Right ventricle myocardium inferior (tissue), 1 donor: Measurements from ENCODE around the gene HSD3B7. TPM values are rescaled to one million over a fixed set of nuclear protein-coding genes. Genes with fewer than 3 reads are reported as not detected.
"Not testable (repeated sequence)": the region's sequence is repeated elsewhere in the genome, so short reads cannot be mapped to it uniquely, and the experiment has no call there.

ENCODE experiments used
- ATAC-seq: fragments of 200-7000 bp; cut with Tn5 transposase; one replicate; pipeline ENCODE4 v1.9.1; 2020; ENCODE audit warnings: mild to moderate bottlenecking, moderate library complexity
- DNase-seq: peaks from one replicate; pipeline ENCODE4 v3.0.0; 2021; ENCODE audit errors: missing footprints
- intact Hi-C: fragments of 100-400 bp; cut with DNase I; formaldehyde crosslinking; loops from one replicate; pipeline ENCODE4 v1.11.0; 2022
- total RNA-seq: library from RNA; stranded (reverse); fragmentation: NEBNext Ultra II Directional; extraction: Animal tissue kit (Norgen Biotek cat#: 25700); gene quantifications from one replicate; pipeline ENCODE4 v1.2.1, GENCODE V29; 2021
- donor health status: DM: no; HTN: yes; CAD: no; lungs with severe emphysema.

The HSD3B7 gene
- total RNA-seq, 1 donor from 2014 or later = 7.0 TPM

GRCh38 chr16:31007684-31008083 lies 22.7 kb downstream of the HSD3B7 start:
- ATAC-seq (no peak), DNase-seq (no peak)
- intact Hi-C loops = no loop called here

- intact Hi-C loops = no loop called here
- DNase-seq (no peak), ATAC-seq (no peak)
These were observed 23.1 kb downstream of the HSD3B7 start for GRCh38 chr16:31008149-31008548.

GRCh38 chr16:31008551-31008950 lies 23.5 kb downstream of the HSD3B7 start:
- no peak for DNase-seq
- no peak for ATAC-seq
- intact Hi-C loops = no loop called here

GRCh38 chr16:31009120-31009519 lies 24.1 kb downstream of the HSD3B7 start:
- no peak for ATAC-seq
- intact Hi-C loops = no loop called here
- DNase-seq = no peak

GRCh38 chr16:31009894-31010584 lies 25.0 kb downstream of the HSD3B7 start:
- no peak for DNase-seq
- intact Hi-C loops = no loop called here
- no peak for ATAC-seq

- no peak for DNase-seq
- ATAC-seq = no peak
- intact Hi-C loops = no loop called here
These were observed 25.7 kb downstream of the HSD3B7 start, which contains the start of gene STX1B for GRCh38 chr16:31010585-31011325. STX1B (minus strand) TSS chr16:31010638; CDS start chr16:31010396, 242 bp downstream.

GRCh38 chr16:31011815-31012214 lies 26.8 kb downstream of the HSD3B7 start:
- DNase-seq, intact Hi-C loops, ATAC-seq: not testable (repeated sequence)

- intact Hi-C loops, ATAC-seq, DNase-seq: not testable (repeated sequence)
These were observed 28.3 kb downstream of the HSD3B7 start for GRCh38 chr16:31013292-31013691.

GRCh38 chr16:31016018-31016417 lies 31.0 kb downstream of the HSD3B7 start:
- DNase-seq (no peak), ATAC-seq (no peak)
- intact Hi-C loops = no loop called here

- intact Hi-C loops, DNase-seq, ATAC-seq: not testable (repeated sequence)
These were observed 32.7 kb downstream of the HSD3B7 start for GRCh38 chr16:31017756-31018155.

GRCh38 chr16:31020536-31020935 lies 35.5 kb downstream of the HSD3B7 start:
- no peak for ATAC-seq
- intact Hi-C loops = no loop called here
- DNase-seq = no peak

- ATAC-seq = no peak
- DNase-seq = no peak
- intact Hi-C loops = no loop called here
These were observed 37.7 kb downstream of the HSD3B7 start for GRCh38 chr16:31022544-31023251.

GRCh38 chr16:31023252-31023602 lies 38.2 kb downstream of the HSD3B7 start:
- ATAC-seq = no peak
- intact Hi-C loops = no loop called here
- no peak for DNase-seq

- DNase-seq (no peak), ATAC-seq (no peak)
- intact Hi-C loops = no loop called here
These were observed 38.7 kb downstream of the HSD3B7 start for GRCh38 chr16:31023627-31024226.

GRCh38 chr16:31025339-31025738 lies 40.3 kb downstream of the HSD3B7 start:
- intact Hi-C loops = no loop called here
- ATAC-seq (no peak), DNase-seq (no peak)

GRCh38 chr16:31029272-31029671 lies 44.3 kb downstream of the HSD3B7 start:
- DNase-seq = no peak
- ATAC-seq = no peak
- intact Hi-C loops = no loop called here

- intact Hi-C loops = loop anchor here (5.0 kb wide), 1 partner anchor 74 kb away; the partner anchor contains the start of gene SETD1A
- no peak for DNase-seq
- ATAC-seq = no peak
These were observed 46.3 kb downstream of the HSD3B7 start for GRCh38 chr16:31031276-31031675.

GRCh38 chr16:31032736-31033708 lies 48.0 kb downstream of the HSD3B7 start, which contains the start of gene STX4:
STX4 (plus strand) TSS chr16:31033558; CDS start chr16:31033806, 248 bp downstream.
- intact Hi-C loops = loop anchor here (5.0 kb wide), 1 partner anchor 76 kb away; the partner anchor contains the start of gene SETD1A
- ATAC-seq (peak; percentile 95), DNase-seq (peak; percentile 99)
